BE2C (cell line): Measurements from ENCODE around the gene FAM13B.

ENCODE experiments used
- DNase-seq: peaks from one replicate; pipeline ENCODE4 v3.0.0-alpha.2; 2020
- H3K27me3 ChIP-seq: fragments of 250-450 bp; sonication (Bioruptor Pico); 2 replicates; pipeline ENCODE4 v1.5.1; 2020; ENCODE audit warnings: mild to moderate bottlenecking
- H3K36me3 ChIP-seq: fragments of 250-450 bp; sonication (Bioruptor Pico); 2 replicates; pipeline ENCODE4 v1.5.1; 2020; ENCODE audit warnings: mild to moderate bottlenecking
- H3K4me1 ChIP-seq: fragments of 250-450 bp; sonication (Bioruptor Pico); 2 replicates; pipeline ENCODE4 v1.5.1; 2020
- H3K4me3 ChIP-seq: 2 replicates; pipeline ENCODE4 v1.5.1; 2011; ENCODE audit warnings: low read depth, low read length
- H3K9me3 ChIP-seq: fragments of 250-450 bp; sonication (Bioruptor Pico); 2 replicates; pipeline ENCODE4 v1.5.1; 2020
- TF ChIP-seq, protein P1 (sequence below): IDR thresholded peaks from 2 replicates; pipeline ENCODE4 v1.5.1; 2012; ENCODE audit warnings: mild to moderate bottlenecking, low read depth, low read length

The FAM13B gene

GRCh38 chr5:138011991-138012390, 20.9 kb downstream of the FAM13B start:
- TF ChIP-seq, protein P1, sequence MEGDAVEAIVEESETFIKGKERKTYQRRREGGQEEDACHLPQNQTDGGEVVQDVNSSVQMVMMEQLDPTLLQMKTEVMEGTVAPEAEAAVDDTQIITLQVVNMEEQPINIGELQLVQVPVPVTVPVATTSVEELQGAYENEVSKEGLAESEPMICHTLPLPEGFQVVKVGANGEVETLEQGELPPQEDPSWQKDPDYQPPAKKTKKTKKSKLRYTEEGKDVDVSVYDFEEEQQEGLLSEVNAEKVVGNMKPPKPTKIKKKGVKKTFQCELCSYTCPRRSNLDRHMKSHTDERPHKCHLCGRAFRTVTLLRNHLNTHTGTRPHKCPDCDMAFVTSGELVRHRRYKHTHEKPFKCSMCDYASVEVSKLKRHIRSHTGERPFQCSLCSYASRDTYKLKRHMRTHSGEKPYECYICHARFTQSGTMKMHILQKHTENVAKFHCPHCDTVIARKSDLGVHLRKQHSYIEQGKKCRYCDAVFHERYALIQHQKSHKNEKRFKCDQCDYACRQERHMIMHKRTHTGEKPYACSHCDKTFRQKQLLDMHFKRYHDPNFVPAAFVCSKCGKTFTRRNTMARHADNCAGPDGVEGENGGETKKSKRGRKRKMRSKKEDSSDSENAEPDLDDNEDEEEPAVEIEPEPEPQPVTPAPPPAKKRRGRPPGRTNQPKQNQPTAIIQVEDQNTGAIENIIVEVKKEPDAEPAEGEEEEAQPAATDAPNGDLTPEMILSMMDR, result no peak
- peaks cover 32% of the 10 kb centered on the region for H3K36me3 ChIP-seq
- H3K4me3 ChIP-seq, result no peak overlapping the region

DNA sequence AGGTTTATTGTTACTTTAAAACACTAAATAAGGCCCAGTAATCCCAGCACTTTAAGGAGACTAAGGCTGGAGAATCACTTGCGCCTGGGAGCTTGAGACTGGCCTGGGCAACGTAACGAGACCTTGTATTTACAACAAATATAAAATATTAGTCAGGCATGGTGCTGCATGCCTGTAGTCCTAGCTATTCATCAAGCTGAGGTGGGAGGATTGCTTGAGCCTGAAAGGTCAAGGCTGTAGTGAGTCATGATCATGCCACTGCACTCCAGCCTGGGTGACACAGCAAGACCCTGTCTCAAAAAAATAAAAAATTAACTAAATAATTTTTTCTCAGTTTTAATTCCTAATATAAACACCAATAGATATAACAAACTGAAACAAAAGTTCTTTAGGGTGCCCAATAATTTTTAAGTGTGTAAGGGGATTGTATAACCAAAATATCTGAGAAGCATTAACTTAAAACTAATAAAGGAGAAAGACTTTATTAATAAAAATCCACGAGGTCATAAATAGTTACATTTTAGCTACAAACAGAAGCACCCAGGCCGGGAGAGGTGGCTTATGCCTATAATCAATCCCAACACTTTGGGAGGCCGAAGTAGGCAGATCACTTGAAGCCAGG, 32.7 kb downstream of the FAM13B start:
- DNase-seq, result no peak
- TF ChIP-seq, protein P1, result no peak
- H3K27me3 ChIP-seq, result no peaks in the 10 kb centered on the region
- no peaks in the 10 kb centered on the region; the same call in 1 of the 2 replicates for H3K9me3 ChIP-seq
- H3K4me1 ChIP-seq, result 0 out of 2 replicates have a peak, but pooled peaks cover 4% of the 10 kb centered on the region
- no peak overlapping the region for H3K4me3 ChIP-seq
- peaks cover 38% of the 10 kb centered on the region for H3K36me3 ChIP-seq

More at GRCh38 chr5:138011991-138012390, 20.9 kb downstream of the FAM13B start:
- no peaks in the 10 kb centered on the region for H3K4me1 ChIP-seq
- H3K27me3 ChIP-seq, result no peaks in the 10 kb centered on the region
- DNase-seq, result no peak
- H3K9me3 ChIP-seq, result no peaks in the 10 kb centered on the region

DNA sequence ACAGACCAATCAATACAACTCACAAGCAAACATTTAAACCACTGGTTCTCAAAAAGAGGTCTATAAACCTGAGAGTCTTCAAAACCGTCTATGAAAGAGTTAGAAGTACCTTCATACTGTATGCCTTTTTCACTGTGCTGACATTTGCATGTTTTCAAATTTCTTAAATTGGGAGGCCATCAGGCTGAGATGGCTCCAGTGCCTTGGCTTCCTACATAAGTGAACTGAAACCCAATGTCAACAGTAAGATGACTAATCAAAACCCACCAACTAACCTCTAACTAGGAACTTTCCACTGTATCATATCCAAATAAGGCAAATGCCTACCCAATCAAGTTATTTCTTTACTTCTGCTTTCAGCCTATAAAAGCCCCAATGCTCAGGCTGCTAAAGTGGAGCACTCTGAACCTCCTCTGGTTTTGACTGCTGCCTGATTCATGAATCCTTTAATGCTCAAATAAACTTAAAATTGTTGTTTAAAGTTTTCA, 35.1 kb downstream of the FAM13B start:
- no peak for DNase-seq
- Histone ChIP-seq H3K27me3 (no peaks in the 10 kb centered on the region), H3K36me3 (peaks cover 23% of the 10 kb centered on the region), H3K4me1 (0 out of 2 replicates have a peak, but pooled peaks cover 4% of the 10 kb centered on the region), H3K9me3 (no peaks in the 10 kb centered on the region; the same call in 1 of the 2 replicates), H3K4me3 (no peak overlapping the region)
- TF ChIP-seq, protein P1, result no peak

- H3K4me3 ChIP-seq, result no peak overlapping the region
- H3K27me3 ChIP-seq, result no peaks in the 10 kb centered on the region
- 0 out of 2 replicates have a peak, but pooled peaks cover 4% of the 10 kb centered on the region for H3K4me1 ChIP-seq
- TF ChIP-seq, protein P1, result no peak
- no peaks in the 10 kb centered on the region; the same call in 1 of the 2 replicates for H3K9me3 ChIP-seq
- H3K36me3 ChIP-seq, result peaks cover 23% of the 10 kb centered on the region
- DNase-seq, result no peak
Measured at GRCh38 chr5:137995749-137996128, 37.1 kb downstream of the FAM13B start.

DNA sequence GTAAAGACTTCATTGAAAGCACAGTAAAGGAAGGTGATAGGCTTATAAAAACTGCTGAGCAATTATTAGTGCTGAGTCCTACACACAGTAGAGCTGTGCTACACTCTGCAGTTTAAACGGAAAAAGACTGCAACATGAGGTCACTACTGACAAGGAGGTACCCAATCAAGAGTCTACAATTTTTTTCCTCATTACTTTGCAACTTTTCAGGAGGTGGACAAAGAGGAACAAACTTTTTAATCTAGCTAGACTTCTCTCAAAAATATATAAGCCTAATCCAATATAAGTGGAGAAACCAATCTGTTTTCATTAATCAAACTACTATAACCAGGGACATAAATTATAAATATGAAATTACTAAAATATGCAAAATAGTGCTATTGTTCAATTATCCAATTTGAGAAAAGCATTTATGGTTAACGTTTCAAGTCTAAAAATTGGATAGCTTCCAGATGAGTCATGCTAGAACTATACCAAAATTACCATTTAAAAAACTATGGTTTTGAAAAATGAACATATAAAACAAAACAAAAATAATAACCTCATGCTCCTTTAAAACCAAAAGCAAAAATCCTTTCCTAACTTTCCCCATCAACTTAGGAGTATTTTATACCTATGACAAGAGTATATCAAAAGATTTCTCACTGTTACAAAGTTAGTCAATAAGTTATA, 37.7 kb downstream of the FAM13B start:
- no peak overlapping the region for H3K4me3 ChIP-seq
- H3K4me1 ChIP-seq, result 0 out of 2 replicates have a peak, but pooled peaks cover 4% of the 10 kb centered on the region
- no peaks in the 10 kb centered on the region; the same call in 1 of the 2 replicates for H3K9me3 ChIP-seq
- peaks cover 23% of the 10 kb centered on the region for H3K36me3 ChIP-seq
- H3K27me3 ChIP-seq, result no peaks in the 10 kb centered on the region
- TF ChIP-seq, protein P1, result no peak
- no peak for DNase-seq

- Histone ChIP-seq H3K4me1 (0 out of 2 replicates have a peak, but pooled peaks cover 4% of the 10 kb centered on the region), H3K9me3 (no peaks in the 10 kb centered on the region; the same call in 1 of the 2 replicates), H3K36me3 (peaks cover 18% of the 10 kb centered on the region), H3K4me3 (no peak overlapping the region), H3K27me3 (no peaks in the 10 kb centered on the region)
- DNase-seq, result no peak
- TF ChIP-seq, protein P1, result no peak
Measured at GRCh38 chr5:137994556-137994955, 38.3 kb downstream of the FAM13B start.
